Liver (tissue), 3 donors: ENCODE measurements around the gene SLC15A2.
A peak's percentile ranks its signal among the peaks of the same experiment; 100 is the strongest.

Experiments used
- FOXA1 ChIP-seq: IDR thresholded peaks from 2 replicates; pipeline ENCODE4 v1.6.1; 2016; ENCODE audit warnings: antibody characterized with exemption
- GABPA ChIP-seq, 2 donors: IDR thresholded peaks in 1 of 2; conservative IDR thresholded peaks in 1 of 2; 2 replicates each; pipeline ENCODE4 v1.6.1; 2016; ENCODE audit warnings: antibody characterized with exemption in 2 of 2, mild to moderate bottlenecking in 1 of 2, moderate library complexity in 1 of 2
- MAX ChIP-seq: IDR thresholded peaks from 2 replicates; pipeline ENCODE4 v1.6.1; 2016; ENCODE audit warnings: antibody characterized with exemption
- RAD21 ChIP-seq, 2 donors: IDR thresholded peaks; 2 replicates each; pipeline ENCODE4 v1.6.1; 2016; ENCODE audit warnings: antibody characterized with exemption in 2 of 2, mild to moderate bottlenecking in 2 of 2
- TF ChIP-seq, protein P1 (sequence below): fragments of 150-350 bp; IDR thresholded peaks from 2 replicates; pipeline ENCODE4 v1.5.1; 2017; ENCODE audit warnings: improper control_type of control experiment, low read depth, low read length; ENCODE audit not compliant: missing input control
- TF ChIP-seq, protein P2 (sequence below): IDR thresholded peaks from 2 replicates; pipeline ENCODE4 v1.6.1; 2016; ENCODE audit warnings: antibody characterized with exemption, mild to moderate bottlenecking
- TF ChIP-seq, protein P3 (sequence below): IDR thresholded peaks from 2 replicates; pipeline ENCODE4 v1.6.1; 2016; ENCODE audit warnings: antibody characterized with exemption
- donor health status: healthy.
- donor health status: healthy.

DNA sequence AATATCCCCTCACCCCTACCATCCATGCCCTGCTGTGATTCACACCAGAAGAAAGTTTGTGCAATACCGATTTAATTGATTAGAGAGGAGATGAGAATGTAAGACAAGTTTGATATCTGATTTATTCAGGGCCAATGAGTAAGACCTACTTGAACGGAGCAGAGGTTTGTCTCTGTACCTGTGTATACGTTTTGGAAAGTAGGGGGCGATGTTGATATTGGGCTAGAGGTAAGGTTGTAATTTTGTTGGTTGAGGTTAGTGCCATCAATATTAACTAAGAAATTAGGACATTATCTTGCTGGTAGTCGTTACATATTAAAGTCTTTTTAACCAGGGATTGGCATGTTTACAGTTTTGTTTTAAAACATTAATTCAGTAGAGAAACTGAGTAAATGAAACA is 38.6 kb upstream of the SLC15A2 start:
- TF ChIP-seq, protein P1, sequence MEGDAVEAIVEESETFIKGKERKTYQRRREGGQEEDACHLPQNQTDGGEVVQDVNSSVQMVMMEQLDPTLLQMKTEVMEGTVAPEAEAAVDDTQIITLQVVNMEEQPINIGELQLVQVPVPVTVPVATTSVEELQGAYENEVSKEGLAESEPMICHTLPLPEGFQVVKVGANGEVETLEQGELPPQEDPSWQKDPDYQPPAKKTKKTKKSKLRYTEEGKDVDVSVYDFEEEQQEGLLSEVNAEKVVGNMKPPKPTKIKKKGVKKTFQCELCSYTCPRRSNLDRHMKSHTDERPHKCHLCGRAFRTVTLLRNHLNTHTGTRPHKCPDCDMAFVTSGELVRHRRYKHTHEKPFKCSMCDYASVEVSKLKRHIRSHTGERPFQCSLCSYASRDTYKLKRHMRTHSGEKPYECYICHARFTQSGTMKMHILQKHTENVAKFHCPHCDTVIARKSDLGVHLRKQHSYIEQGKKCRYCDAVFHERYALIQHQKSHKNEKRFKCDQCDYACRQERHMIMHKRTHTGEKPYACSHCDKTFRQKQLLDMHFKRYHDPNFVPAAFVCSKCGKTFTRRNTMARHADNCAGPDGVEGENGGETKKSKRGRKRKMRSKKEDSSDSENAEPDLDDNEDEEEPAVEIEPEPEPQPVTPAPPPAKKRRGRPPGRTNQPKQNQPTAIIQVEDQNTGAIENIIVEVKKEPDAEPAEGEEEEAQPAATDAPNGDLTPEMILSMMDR = no peak
- TF ChIP-seq, protein P2, sequence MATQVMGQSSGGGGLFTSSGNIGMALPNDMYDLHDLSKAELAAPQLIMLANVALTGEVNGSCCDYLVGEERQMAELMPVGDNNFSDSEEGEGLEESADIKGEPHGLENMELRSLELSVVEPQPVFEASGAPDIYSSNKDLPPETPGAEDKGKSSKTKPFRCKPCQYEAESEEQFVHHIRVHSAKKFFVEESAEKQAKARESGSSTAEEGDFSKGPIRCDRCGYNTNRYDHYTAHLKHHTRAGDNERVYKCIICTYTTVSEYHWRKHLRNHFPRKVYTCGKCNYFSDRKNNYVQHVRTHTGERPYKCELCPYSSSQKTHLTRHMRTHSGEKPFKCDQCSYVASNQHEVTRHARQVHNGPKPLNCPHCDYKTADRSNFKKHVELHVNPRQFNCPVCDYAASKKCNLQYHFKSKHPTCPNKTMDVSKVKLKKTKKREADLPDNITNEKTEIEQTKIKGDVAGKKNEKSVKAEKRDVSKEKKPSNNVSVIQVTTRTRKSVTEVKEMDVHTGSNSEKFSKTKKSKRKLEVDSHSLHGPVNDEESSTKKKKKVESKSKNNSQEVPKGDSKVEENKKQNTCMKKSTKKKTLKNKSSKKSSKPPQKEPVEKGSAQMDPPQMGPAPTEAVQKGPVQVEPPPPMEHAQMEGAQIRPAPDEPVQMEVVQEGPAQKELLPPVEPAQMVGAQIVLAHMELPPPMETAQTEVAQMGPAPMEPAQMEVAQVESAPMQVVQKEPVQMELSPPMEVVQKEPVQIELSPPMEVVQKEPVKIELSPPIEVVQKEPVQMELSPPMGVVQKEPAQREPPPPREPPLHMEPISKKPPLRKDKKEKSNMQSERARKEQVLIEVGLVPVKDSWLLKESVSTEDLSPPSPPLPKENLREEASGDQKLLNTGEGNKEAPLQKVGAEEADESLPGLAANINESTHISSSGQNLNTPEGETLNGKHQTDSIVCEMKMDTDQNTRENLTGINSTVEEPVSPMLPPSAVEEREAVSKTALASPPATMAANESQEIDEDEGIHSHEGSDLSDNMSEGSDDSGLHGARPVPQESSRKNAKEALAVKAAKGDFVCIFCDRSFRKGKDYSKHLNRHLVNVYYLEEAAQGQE = no peak
- peak in 1 of 2 donors; percentile 62 for TF ChIP-seq RAD21 (IDR thresholded peaks at IDR 0.05)
- TF ChIP-seq, protein P3, sequence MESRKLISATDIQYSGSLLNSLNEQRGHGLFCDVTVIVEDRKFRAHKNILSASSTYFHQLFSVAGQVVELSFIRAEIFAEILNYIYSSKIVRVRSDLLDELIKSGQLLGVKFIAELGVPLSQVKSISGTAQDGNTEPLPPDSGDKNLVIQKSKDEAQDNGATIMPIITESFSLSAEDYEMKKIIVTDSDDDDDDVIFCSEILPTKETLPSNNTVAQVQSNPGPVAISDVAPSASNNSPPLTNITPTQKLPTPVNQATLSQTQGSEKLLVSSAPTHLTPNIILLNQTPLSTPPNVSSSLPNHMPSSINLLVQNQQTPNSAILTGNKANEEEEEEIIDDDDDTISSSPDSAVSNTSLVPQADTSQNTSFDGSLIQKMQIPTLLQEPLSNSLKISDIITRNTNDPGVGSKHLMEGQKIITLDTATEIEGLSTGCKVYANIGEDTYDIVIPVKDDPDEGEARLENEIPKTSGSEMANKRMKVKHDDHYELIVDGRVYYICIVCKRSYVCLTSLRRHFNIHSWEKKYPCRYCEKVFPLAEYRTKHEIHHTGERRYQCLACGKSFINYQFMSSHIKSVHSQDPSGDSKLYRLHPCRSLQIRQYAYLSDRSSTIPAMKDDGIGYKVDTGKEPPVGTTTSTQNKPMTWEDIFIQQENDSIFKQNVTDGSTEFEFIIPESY = no peak
- TF ChIP-seq GABPA (IDR thresholded peaks at IDR 0.05 in 1 of 2, conservative IDR thresholded peaks at IDR 0.05 in 1 of 2) = no peak
- TF ChIP-seq MAX = no peak
- no peak for TF ChIP-seq FOXA1
